ENCODE results near the gene PXYLP1.

DNA sequence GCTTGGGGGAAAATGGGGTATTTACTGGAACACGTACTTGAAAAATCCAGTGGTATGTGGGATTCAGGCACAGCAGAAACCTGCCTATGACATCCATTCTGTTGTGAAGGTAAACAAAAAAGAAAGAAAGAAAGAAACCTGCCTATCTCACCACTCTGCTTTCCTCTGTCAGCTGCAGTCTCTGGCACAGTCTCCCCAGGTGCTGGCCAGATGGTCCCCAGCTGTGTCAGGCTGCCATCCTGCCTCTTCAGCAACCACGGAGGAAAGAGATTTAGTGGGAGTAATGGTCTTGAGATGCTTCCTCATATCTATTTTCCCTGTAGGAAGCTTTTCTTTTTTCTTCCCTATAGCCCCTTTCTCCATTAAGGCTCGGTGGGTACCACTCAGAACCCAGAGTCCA is 2.5 kb upstream of the PXYLP1 start:
- TF ChIP-seq, protein P1, sequence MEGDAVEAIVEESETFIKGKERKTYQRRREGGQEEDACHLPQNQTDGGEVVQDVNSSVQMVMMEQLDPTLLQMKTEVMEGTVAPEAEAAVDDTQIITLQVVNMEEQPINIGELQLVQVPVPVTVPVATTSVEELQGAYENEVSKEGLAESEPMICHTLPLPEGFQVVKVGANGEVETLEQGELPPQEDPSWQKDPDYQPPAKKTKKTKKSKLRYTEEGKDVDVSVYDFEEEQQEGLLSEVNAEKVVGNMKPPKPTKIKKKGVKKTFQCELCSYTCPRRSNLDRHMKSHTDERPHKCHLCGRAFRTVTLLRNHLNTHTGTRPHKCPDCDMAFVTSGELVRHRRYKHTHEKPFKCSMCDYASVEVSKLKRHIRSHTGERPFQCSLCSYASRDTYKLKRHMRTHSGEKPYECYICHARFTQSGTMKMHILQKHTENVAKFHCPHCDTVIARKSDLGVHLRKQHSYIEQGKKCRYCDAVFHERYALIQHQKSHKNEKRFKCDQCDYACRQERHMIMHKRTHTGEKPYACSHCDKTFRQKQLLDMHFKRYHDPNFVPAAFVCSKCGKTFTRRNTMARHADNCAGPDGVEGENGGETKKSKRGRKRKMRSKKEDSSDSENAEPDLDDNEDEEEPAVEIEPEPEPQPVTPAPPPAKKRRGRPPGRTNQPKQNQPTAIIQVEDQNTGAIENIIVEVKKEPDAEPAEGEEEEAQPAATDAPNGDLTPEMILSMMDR (IDR thresholded peaks at IDR 0.05), result no peak
- TF ChIP-seq POLR2A (IDR thresholded peaks at IDR 0.05), result no peak

Data from uterus (tissue), 2 donors.